EL (cell line): Measurements from ENCODE around the gene CHAT.

Experiments
- DNase-seq: peaks from one replicate; pipeline ENCODE4 v3.0.0-alpha.2; 2016

CHAT gene

DNA sequence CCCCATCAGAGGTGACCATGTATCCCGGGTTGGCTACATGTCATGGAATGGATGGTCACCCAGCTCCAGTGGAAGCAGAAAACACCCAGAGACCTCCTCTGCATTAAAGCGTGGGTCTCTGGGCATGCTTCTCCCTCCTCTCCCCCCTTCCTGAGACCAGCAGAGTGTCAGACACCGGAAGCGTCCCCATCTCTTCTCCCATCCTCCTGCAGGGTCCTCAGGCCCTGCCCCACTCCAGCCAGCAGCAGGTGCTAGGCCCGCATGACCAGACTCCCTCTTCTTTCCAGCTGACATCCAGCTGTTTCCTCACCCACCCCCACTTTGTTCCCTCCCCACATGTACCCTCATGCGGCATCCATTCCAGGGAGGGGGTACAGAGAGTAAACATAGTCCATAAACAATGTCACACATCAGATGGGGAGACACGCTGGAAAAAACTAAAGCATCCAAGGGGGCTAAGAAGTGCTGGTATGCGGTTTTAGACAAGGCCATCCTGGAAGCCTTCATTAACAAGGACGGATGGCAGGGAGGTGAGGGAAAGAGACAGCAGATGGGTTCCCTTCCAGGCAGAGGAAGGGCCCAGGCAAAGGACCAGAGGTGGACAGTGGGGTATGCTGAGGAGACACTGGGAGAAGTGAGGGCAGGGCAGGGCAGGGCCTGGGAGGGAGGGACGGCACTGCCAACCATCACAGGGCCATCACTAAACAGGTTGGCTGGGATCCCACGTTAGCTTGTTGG lies 16.2 kb upstream of the CHAT start:
- DNase-seq: no peak

DNA sequence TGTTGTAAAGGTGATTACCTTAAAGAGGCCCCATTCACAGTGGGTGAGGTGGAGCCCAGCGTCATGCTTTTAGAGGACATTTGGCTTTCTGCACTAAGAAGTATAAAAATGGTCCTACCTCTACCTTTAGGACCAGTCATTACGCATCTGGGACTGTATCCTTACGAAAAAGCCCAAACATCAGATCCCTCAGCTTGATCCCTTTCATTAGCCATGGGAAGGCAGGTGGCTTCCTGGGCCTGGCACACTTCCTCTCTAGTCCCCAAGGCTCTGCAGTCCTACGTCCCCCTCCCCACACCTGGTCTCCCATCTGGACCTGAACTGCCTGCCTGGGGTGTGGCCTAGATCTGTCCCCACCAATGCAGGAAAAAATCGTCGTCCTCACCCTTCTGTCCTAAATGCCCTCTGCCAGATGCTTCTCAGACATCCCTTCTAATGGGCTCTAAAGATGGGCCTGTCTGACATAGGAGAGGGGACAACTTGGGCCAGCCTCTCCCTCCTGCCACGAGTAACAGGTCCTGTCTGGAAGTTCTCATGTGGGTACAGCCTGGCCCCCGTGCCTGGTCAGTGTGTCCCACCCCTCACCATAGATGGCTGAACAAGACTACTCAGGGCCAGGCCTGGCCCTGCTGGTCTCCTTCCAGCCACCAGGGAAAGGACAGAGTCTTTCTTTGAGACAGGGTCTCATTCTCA lies 15.5 kb upstream of the CHAT start:
- DNase-seq: no peak

DNA sequence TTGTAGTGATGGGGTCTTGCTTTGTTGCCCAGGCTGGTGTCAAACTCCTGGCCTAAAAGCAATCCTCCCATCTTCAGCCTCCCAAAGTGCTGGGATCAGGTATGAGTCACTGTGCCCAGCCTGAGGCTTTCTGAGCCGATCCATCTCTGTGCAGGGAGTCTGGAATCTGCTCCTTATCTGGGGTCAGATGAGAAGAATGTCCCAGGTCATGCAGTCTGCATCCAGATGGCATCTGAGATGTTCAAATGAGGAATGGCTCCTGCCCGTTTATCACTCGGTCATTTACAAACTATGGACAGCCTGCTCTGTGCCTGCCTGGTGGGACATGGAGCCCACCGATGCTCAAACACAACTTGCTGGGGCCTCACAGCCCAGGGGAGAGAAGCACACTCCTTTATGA lies 14.9 kb upstream of the CHAT start:
- DNase-seq: peak; percentile 91

DNA sequence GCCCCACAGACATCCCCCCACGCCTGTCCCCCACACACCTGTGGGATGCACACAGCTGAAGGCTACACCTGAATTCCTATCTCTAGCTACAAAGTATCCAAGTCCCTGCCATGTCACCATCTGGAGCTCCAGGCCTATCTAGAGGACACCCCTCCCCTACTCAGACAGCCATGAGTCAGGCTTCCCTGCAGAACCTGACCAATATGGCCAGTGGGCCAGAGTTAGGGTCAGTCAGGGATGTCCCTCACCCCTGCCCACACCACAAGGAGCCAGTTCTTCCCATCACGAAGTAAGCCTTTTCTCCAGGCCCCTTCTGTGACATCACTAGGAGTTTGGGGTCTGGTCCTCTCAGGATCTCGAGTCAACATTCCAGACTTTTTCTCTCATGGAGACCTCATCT lies 14.3 kb upstream of the CHAT start:
- no peak for DNase-seq

- no peak for DNase-seq
Measured at GRCh38 chr10:49600046-49600445, 13.8 kb upstream of the CHAT start.

- peak; percentile 80 for DNase-seq
Measured at GRCh38 chr10:49600781-49601400, 12.9 kb upstream of the CHAT start.

- DNase-seq: peak; percentile 73
Measured at GRCh38 chr10:49601857-49602256, 12.0 kb upstream of the CHAT start.

GRCh38 chr10:49602380-49603023 lies 11.3 kb upstream of the CHAT start:
- DNase-seq: no peak

GRCh38 chr10:49605216-49605938 lies 8.5 kb upstream of the CHAT start:
- DNase-seq: no peak

DNA sequence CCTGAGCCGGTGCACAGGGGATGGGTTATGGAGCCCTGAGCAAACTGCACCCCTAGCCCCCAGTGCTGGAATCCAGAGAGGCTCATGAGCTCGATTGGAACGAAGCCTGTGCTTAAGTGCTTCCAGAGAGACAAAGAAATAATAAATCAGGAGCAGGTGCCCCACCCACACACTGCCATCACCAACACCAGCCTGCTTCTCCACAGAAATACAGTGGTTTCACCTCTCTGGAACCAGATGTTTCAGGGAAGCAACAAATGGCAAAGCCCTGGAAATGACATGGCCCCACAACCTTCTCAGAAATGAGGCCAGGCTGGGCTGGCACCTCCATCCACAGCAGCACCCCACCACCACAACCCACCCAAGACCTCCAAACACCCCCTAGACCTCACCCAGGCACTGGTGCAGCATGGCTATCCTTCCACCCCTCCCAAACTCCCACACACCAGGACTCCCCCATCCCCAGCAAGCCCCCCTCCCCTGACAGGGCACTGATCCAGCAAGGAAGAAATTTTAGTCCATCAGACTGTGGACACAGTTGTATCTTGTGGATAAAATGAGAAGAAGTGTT lies 7.8 kb upstream of the CHAT start:
- DNase-seq: no peak

GRCh38 chr10:49606981-49607535 lies 6.8 kb upstream of the CHAT start:
- DNase-seq: peak; percentile 85

GRCh38 chr10:49608166-49609005 lies 5.5 kb upstream of the CHAT start:
- DNase-seq: no peak

DNA sequence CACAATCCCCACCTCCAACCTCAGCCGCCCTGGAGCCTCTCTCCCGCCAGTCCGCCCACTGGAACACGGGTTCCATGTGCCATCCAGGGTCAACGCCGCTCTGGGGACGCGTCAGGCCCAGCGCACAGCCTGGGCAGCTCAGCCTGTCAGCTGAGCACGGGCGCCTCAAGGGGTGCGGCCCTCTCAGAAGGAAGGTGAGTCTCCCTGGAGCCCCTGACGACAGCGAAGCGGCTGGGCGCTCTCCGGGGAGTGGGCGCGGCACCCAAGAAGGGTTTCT lies 4.9 kb upstream of the CHAT start:
- DNase-seq: no peak

DNA sequence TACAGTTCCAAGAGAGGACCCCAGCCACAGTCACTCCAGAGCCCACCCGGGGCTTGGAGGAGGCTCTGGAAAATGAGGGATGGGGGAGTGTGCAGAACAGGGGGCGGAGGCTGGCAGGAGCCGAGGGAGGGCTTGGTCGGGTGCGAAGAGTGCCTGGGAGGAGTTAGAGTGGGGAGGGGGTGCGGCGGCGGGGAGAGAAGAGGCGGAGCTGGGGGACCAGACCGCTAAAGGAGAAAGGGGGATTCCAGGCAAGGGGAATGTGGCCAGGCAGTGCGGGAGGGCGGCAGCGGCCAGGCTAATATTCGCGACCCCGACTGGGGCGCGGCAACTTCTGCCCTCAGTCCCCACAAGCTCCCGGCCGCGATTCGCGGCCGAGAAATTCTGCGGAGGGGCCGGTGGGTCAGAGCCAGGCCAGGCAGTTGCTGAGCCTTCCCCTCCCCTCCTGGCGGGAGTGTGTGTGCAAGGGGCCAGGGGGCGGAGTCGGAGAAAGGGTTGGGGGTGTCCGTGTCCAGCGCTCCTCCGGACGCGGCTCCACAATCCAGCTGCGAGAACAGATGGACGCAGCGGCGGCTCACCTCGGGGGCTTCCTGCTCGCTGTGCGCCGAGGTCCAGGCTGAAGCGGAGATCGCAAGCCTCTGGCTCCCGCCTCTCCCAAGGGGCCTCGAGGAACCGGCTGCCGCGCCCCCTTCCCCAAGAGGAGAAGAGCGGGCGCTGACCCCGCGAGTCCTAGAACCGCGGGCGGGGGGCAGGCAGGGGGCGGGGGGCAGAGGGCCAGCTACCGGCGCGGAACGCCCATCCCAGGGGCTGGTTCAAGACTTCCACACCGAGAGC lies 4.3 kb upstream of the CHAT start:
- no peak for DNase-seq

- no peak for DNase-seq
Measured at GRCh38 chr10:49610114-49610457, 3.8 kb upstream of the CHAT start, which contains the start of gene SLC18A3. Gene SLC18A3 (plus strand): TSS chr10:49610310. CDS start chr10:49610741, 431 bp downstream.

GRCh38 chr10:49610458-49611165 lies 3.2 kb upstream of the CHAT start:
- DNase-seq: no peak

- no peak for DNase-seq
Measured at GRCh38 chr10:49611166-49611815, 2.5 kb upstream of the CHAT start.

DNA sequence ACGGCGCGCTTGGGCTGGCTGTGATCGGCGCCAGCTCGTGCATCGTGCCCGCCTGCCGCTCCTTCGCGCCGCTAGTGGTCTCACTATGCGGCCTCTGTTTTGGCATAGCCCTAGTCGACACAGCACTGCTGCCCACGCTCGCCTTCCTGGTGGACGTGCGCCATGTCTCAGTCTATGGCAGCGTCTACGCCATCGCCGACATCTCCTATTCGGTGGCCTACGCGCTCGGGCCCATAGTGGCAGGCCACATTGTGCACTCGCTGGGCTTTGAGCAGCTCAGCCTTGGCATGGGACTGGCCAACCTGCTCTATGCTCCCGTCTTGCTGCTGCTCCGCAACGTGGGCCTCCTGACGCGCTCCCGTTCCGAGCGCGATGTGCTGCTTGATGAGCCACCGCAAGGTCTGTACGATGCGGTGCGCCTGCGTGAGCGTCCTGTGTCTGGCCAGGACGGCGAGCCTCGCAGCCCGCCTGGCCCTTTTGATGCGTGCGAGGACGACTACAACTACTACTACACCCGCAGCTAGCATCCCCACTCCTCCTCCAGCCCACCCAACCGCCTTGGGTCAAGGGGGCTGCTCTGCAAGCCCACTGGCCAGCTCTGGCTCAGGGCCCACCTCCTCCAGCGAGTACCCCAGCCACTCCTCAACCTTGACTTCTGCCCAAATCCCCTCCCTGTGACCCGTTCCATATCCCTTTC lies 1.9 kb upstream of the CHAT start:
- no peak for DNase-seq
